Cardiac muscle cell (in vitro differentiated cells and primary cell): ENCODE data around the gene PLA2G4D. TPM values are rescaled to one million over a fixed set of nuclear protein-coding genes. Genes with fewer than 3 reads are reported as not detected.

Experiments used
- DNase-seq, 2 donors: peaks; one replicate each; pipeline versions ENCODE4 v3.0.0 to v3.0.0-alpha.2; 2010 to 2017; ENCODE audit warnings: low read depth in 1 of 2, low spot score in 1 of 2
- H3K27ac ChIP-seq: fragments of 200-600 bp; sonication (generic); 2 replicates; pipeline ENCODE4 v1.5.1; 2016
- H3K27me3 ChIP-seq: fragments of 200-600 bp; sonication (generic); 2 replicates; pipeline ENCODE4 v1.6.0; 2016; ENCODE audit warnings: control low read depth
- H3K36me3 ChIP-seq: fragments of 200-600 bp; sonication (generic); 2 replicates; pipeline ENCODE4 v1.5.1; 2016; ENCODE audit warnings: control low read depth
- H3K4me1 ChIP-seq: fragments of 200-600 bp; sonication (generic); 2 replicates; pipeline ENCODE4 v1.8.1; 2017; ENCODE audit warnings: low read depth, mild to moderate bottlenecking, mixed run types
- H3K4me3 ChIP-seq: fragments of 200-600 bp; sonication (generic); 2 replicates; pipeline ENCODE4 v1.5.1; 2016; ENCODE audit warnings: mild to moderate bottlenecking
- H3K9me3 ChIP-seq: fragments of 200-600 bp; sonication (generic); 2 replicates; pipeline ENCODE4 v1.5.1; 2017; ENCODE audit warnings: low read depth, mild to moderate bottlenecking, control low read depth
- polyA plus RNA-seq: library from polyadenylated mRNA; unstranded; fragments of >200 nt; fragmentation: Nextera tagmentation; extraction: Ambion mirVana; gene quantifications from 2 replicates; pipeline ENCODE4 v1.2.1, GENCODE V29; 2016
- total RNA-seq: library from RNA; depleted of rRNA; stranded (reverse); fragments of >200 nt; gene quantifications from 2 replicates; pipeline ENCODE4 v1.2.3, GENCODE V29; 2016
- TF ChIP-seq, protein P1 (sequence below): IDR thresholded peaks from 2 replicates; pipeline ENCODE4 v1.5.1; 2012; ENCODE audit warnings: low read depth, mild to moderate bottlenecking, low read length

The PLA2G4D gene
- total and polyA plus RNA-seq, 2 experiments from 2014 or later: 0.03 to 0.16 TPM

DNA sequence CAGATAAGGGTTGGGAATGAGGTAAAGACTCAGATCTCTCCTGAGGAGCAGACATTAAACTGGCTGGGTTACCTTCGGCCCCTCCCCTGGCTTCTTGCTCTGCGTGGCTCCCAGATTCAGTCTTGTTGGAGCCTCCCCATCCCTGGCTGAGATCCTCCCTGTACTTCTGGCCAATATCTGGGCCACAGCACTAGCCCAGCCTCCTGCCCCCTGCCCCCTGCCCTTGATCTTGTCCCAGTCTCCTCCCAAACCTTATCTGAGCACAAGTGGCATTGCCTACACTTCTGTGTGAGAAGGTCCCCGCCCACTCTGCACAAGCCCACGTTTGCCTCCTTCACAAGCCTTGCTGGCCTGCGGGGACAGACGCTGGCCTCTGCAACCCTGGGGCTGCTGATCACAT lies 45.2 kb upstream of the PLA2G4D start:
- TF ChIP-seq, protein P1, sequence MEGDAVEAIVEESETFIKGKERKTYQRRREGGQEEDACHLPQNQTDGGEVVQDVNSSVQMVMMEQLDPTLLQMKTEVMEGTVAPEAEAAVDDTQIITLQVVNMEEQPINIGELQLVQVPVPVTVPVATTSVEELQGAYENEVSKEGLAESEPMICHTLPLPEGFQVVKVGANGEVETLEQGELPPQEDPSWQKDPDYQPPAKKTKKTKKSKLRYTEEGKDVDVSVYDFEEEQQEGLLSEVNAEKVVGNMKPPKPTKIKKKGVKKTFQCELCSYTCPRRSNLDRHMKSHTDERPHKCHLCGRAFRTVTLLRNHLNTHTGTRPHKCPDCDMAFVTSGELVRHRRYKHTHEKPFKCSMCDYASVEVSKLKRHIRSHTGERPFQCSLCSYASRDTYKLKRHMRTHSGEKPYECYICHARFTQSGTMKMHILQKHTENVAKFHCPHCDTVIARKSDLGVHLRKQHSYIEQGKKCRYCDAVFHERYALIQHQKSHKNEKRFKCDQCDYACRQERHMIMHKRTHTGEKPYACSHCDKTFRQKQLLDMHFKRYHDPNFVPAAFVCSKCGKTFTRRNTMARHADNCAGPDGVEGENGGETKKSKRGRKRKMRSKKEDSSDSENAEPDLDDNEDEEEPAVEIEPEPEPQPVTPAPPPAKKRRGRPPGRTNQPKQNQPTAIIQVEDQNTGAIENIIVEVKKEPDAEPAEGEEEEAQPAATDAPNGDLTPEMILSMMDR: no peak
- Histone ChIP-seq H3K36me3 (no peaks in the 10 kb centered on the region), H3K4me1 (no peaks in the 10 kb centered on the region), H3K27ac (no peak overlapping the region), H3K4me3 (no peak overlapping the region), H3K27me3 (no peaks in the 10 kb centered on the region), H3K9me3 (no peaks in the 10 kb centered on the region)
- no peak for DNase-seq

DNA sequence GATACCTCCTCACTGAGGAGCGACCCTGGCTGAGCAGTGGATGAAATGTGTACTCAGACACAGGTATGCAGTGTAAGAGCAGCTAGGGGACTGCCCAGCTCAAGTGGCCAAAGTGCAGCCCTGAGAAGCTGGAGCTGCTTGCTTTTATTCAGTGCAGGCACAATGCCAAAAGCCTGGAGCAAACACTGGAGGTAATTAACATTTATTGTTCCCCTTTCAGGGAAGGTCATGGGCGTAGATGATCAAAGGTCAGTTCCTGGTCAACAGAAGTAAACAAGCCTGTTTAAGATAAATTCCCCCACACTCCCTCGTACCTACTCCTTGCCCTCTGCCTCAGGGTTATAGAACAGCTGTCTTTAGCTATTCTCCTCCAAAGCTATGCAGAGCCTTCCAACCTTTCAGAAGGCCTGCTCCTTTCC lies 44.6 kb upstream of the PLA2G4D start:
- Histone ChIP-seq H3K9me3 (no peaks in the 10 kb centered on the region), H3K27me3 (no peaks in the 10 kb centered on the region), H3K27ac (no peak overlapping the region), H3K4me3 (no peak overlapping the region), H3K4me1 (no peaks in the 10 kb centered on the region), H3K36me3 (no peaks in the 10 kb centered on the region)
- TF ChIP-seq, protein P1: no peak
- DNase-seq: no peak

DNA sequence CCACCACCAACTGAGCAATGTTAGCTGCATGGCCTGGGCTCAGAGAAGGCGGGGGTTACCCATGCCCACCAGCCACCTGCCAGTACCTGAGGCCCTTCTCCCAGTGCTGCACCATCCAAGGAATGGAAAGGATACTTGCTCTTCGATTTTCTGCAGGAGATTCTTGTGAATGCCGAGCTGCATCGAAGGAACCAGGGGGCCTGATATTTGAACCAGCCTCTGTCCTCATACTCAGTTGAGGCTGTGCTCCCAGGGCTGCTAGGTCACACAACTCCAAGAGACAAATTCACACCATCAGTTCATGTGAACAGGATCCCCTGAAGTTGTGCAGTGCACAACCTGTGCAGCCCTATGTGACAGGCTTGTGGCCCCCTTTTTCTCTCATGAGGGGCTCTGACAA lies 44.0 kb upstream of the PLA2G4D start:
- H3K9me3 ChIP-seq: no peaks in the 10 kb centered on the region
- no peaks in the 10 kb centered on the region for H3K4me1 ChIP-seq
- H3K4me3 ChIP-seq: no peak overlapping the region
- no peak for DNase-seq
- H3K27me3 ChIP-seq: no peaks in the 10 kb centered on the region
- no peak overlapping the region for H3K27ac ChIP-seq
- TF ChIP-seq, protein P1: no peak
- no peaks in the 10 kb centered on the region for H3K36me3 ChIP-seq

DNA sequence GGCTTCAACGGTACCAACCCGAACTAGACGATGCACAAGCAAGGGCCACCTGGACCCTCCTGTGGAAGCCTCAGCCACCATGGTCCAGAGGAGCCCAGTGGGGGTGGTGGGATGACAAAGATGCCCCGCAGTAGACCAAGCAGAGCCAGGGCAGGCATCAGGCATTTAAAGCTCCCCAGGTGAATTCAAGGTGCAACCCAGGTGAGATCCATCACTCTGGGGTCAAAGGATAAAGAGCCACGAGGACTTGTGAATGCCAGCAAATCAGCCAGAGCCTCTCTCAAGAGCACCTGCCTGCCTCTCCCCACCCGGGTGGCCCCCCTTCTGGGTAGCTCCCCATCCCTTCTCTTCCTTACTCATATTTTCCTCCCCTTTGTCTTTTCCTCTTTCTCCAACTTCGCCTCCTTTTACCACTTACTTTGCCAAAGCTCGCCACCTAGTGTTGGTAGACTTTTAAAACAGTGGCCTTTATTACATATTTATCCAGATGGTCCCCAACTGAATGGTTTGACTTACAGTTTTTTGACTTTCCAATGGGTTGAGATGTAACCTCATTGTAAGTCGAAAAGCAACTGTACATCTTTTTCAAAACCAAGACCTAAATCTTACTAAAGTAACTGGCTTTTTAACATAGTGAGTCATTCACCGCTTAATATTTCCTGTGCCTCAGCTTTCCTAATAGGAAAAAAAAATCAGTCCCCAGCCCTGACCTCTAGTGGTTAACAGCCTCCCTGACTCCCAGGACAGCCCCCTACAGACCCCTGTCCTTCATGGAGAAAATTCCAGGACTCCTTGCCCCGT lies 43.3 kb upstream of the PLA2G4D start:
- Histone ChIP-seq H3K27me3 (no peaks in the 10 kb centered on the region), H3K4me3 (no peak overlapping the region), H3K36me3 (no peaks in the 10 kb centered on the region), H3K9me3 (no peaks in the 10 kb centered on the region), H3K4me1 (no peaks in the 10 kb centered on the region), H3K27ac (no peak overlapping the region)
- peak; percentile 67 for DNase-seq
- TF ChIP-seq, protein P1: peak; percentile 58

DNA sequence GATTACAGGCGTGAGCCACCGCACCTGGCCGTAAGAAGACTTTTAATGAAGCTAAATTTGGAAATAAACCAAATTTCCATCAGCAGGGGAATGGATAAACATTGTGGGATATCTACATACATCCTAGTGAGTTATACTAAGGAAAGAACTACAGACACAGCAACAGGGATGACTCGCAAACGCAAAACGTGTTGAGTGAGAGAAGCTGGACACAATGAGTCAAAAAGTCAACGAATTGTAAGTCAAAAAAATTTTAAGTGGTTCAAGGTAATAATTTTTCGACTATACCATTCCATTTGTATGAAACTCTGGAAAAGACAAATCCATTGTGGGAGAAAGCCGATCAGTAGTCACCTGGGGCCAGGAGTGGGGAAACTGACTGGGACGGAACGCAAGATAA lies 42.2 kb upstream of the PLA2G4D start:
- Histone ChIP-seq H3K27me3 (no peaks in the 10 kb centered on the region), H3K27ac (no peak overlapping the region), H3K4me1 (peaks cover 7% of the 10 kb centered on the region), H3K4me3 (no peak overlapping the region), H3K9me3 (no peaks in the 10 kb centered on the region), H3K36me3 (no peaks in the 10 kb centered on the region)
- TF ChIP-seq, protein P1: no peak
- DNase-seq: no peak
